HepG2 (cell line): ENCODE data around the gene CXCL8. TPM values are rescaled to one million over a fixed set of nuclear protein-coding genes. Genes with fewer than 3 reads are reported as not detected.

Source experiments
- ATAC-seq: fragments of 200-7000 bp; cut with Tn5 transposase; 3 replicates; pipeline ENCODE4 v1.9.1; 2020; ENCODE audit warnings: mild to moderate bottlenecking, moderate library complexity
- BruUV-seq: library from RNA; stranded (reverse); fragments of 400-500 nt; replicated peaks from 2 replicates; lab custom pipeline; 2021; lab: Mats Ljungman, UMichigan
- CTCF ChIA-PET: fragments of 300-600 bp; formaldehyde crosslinking; extraction: SDS; loops from one replicate; lab custom pipeline; 2021; ENCODE audit warnings: low total read pairs, inconsistent platforms, low intra/inter-chr PET ratio; lab: Yijun Ruan, JAX
- POLR2A ChIA-PET: fragments of 350-600 bp; sonication (Branson Sonifier 250); formaldehyde crosslinking; loops from one replicate; lab custom pipeline; 2020; ENCODE audit warnings: antibody characterized with exemption, inconsistent platforms; lab: Yijun Ruan, JAX
- DNase-seq: peaks from one replicate; pipeline ENCODE4 v3.0.0-alpha.2; 2015; ENCODE audit warnings: low spot score
- FAIRE-seq: peaks from 3 replicates; lab custom pipeline; 2011; peaks lifted over from hg19 to GRCh38; lab: Jason Lieb, UNC
- H2AFZ ChIP-seq: one replicate; pipeline ENCODE4 v1.6.1; 2011; ENCODE audit warnings: low read length, inconsistent platforms
- H3K27ac ChIP-seq: fragments of 300-600 bp; 3 replicates; pipeline ENCODE4 v1.8.0; 2011; ENCODE audit warnings: mixed run types, mild to moderate bottlenecking, mixed read lengths, low read length, inconsistent platforms; ENCODE audit not compliant: insufficient read depth; ENCODE audit errors: extremely low read length
- H3K27me3 ChIP-seq, 2 experiments: fragments of 200-600 bp in 1 of 2; 2 replicates in 1 of 2; 3 replicates in 1 of 2; pipeline versions ENCODE4 v1.6.0 to v1.8.0; 2011; ENCODE audit warnings: low read length in 2 of 2, mild to moderate bottlenecking in 2 of 2, moderate library complexity in 2 of 2, inconsistent platforms in 1 of 2; ENCODE audit not compliant: insufficient read depth in 2 of 2, control insufficient read depth in 1 of 2
- H3K36me3 ChIP-seq, 2 experiments: fragments of 200-600 bp in 1 of 2; replicated peaks in 1 of 2; 2 replicates in 1 of 2; 3 replicates in 1 of 2; pipeline versions ENCODE4 v1.5.1 to v1.8.0; 2011; ENCODE audit warnings: low read length in 2 of 2, inconsistent platforms in 1 of 2; ENCODE audit not compliant: insufficient read depth in 2 of 2, control insufficient read depth in 1 of 2
- H3K4me1 ChIP-seq: 2 replicates; pipeline ENCODE4 v1.5.1; 2012; ENCODE audit warnings: low read length, inconsistent platforms; ENCODE audit not compliant: insufficient read depth
- H3K4me2 ChIP-seq: 2 replicates; pipeline ENCODE4 v1.6.0; 2011; ENCODE audit warnings: low read depth, low read length, inconsistent platforms
- H3K4me3 ChIP-seq, 3 experiments: fragments of 200-600 bp in 1 of 3; sonication (generic), shearing (Covaris generic) in 1 of 3; replicated peaks in 1 of 3; 2 replicates each; pipeline ENCODE4 v1.5.1; 2011 to 2016; ENCODE audit warnings: low read length in 3 of 3, inconsistent platforms in 2 of 3, low read depth in 2 of 3, mild to moderate bottlenecking in 2 of 3, control low read depth in 1 of 3, mixed read lengths in 1 of 3; ENCODE audit not compliant: insufficient read depth in 1 of 3
- H3K79me2 ChIP-seq: one replicate; pipeline ENCODE4 v1.6.1; 2011; ENCODE audit warnings: low read length, inconsistent platforms; ENCODE audit not compliant: insufficient read depth
- H3K9ac ChIP-seq: 2 replicates; pipeline ENCODE4 v1.6.0; 2011; ENCODE audit warnings: mild to moderate bottlenecking, low read depth, low read length, inconsistent platforms; ENCODE audit not compliant: insufficient read depth
- H3K9me3 ChIP-seq: 2 replicates; pipeline ENCODE4 v1.5.1; 2012; ENCODE audit warnings: mild to moderate bottlenecking, low read length
- H4K20me1 ChIP-seq: 2 replicates; pipeline ENCODE4 v1.6.0; 2011; ENCODE audit warnings: inconsistent platforms, mild to moderate bottlenecking, low read length, moderate library complexity; ENCODE audit not compliant: insufficient read depth
- ARNTL ChIP-seq: sonication (generic); formaldehyde crosslinking; IDR thresholded peaks from 2 replicates; pipeline ENCODE4 v1.4.0; 2020; ENCODE audit warnings: mild to moderate bottlenecking, missing genetic modification reagents
- CEBPB ChIP-seq: IDR thresholded peaks from 2 replicates; pipeline ENCODE4 v1.6.1; 2011; ENCODE audit warnings: low read depth, low read length, improper control_type of control experiment, borderline replicate concordance
- MAFF ChIP-seq: IDR thresholded peaks from 2 replicates; pipeline ENCODE4 v1.6.1; 2011; ENCODE audit warnings: low read depth, low read length, improper control_type of control experiment
- MAFK ChIP-seq, 2 experiments: IDR thresholded peaks in 1 of 2; conservative IDR thresholded peaks in 1 of 2; 2 replicates each; pipeline ENCODE4 v1.6.1; 2011; ENCODE audit warnings: improper control_type of control experiment in 2 of 2, low read length in 2 of 2
- MEIS2 ChIP-seq: sonication (generic); formaldehyde crosslinking; IDR thresholded peaks from 2 replicates; pipeline ENCODE4 v1.9.0; 2021; ENCODE audit warnings: mild to moderate bottlenecking, missing genetic modification reagents
- WGBS: methylation state at CpG from one replicate; pipeline ENCODE4 v1.1.6; 2017; ENCODE audit warnings: low lambda C conversion rate; 5-methylcytosine and 5-hydroxymethylcytosine counted together
- in situ Hi-C: cut with HindIII; loops from 2 replicates; pipeline ENCODE4 v1.10.0; 2017; ENCODE audit warnings: low pct_unique_long_range_greater_than_20kb; ENCODE audit not compliant: extremely low pct_ligation_motif_present
- intact Hi-C: fragments of 100-400 bp; cut with micrococcal nuclease; formaldehyde crosslinking; loops from one replicate; pipeline ENCODE4 v1.10.0; 2022; ENCODE audit not compliant: unreplicated experiment
- polyA plus RNA-seq, 8 experiments: library from polyadenylated mRNA; depleted of rRNA in 3 of 8; stranded (reverse) in 7 of 8; unstranded in 1 of 8; fragments of >200 nt; fragmentation: Illumina TruSeq in 4 of 8; extraction: Trizol in 4 of 8; gene quantifications; 2 replicates each; pipeline versions ENCODE4 v1.2.1 to v1.2.3, GENCODE V29; 2011 to 2016; ENCODE audit warnings: low read depth in 4 of 8, missing spikeins in 1 of 8, mixed read lengths in 1 of 8; ENCODE audit not compliant: insufficient read depth in 1 of 8
- total RNA-seq, 5 experiments: library from RNA; depleted of rRNA; stranded (reverse); fragments of >200 nt; fragmentation: Illumina TruSeq; extraction: Trizol; gene quantifications; 2 replicates each; pipeline ENCODE4 v1.2.3, GENCODE V29; 2016; ENCODE audit warnings: low read depth in 1 of 5

CXCL8 gene
- total and polyA plus RNA-seq, 2 of the 13 experiments (the other 11 are each of a cell fraction or from before 2014, with no cell fraction given), result 1.8 to 7.8 TPM

DNA sequence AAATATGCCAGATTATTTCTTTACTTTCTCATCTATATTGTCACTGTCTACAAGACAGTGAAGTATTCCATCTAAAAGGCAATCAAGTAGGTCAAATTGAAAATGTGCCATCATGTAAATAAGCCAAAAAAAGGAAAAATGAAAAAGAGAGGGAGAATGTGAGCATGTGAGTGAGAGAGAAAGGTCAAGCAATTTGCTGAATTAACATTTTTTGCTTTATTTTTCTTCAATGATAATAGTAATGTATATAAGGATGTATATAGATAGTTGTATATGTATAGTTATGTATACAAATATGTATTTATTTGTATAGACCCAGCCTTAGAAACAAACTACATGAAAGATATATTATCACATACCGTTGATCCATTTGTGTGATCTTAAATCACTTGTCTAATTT, 11.5 kb downstream of the CXCL8 start:
- in situ Hi-C loops, result no loop called here

DNA sequence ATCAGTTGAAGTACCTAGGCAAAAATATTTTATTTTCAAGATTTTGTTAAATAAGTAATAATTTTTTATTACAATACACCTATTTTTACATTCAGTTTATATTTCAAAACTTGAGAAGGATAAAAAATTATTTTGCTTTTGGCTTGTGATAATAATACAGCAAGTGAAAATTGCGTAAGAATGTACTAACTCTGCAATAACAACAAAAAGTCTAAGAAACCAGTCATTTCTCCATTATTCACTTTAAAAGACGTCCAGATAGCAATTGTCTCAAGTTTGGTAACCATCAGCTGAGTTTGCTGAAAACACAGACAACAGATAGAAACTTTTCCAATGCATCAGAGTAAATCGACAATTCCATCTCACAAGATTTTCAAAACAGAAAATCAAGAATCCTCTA, 12.1 kb downstream of the CXCL8 start:
- Histone ChIP-seq H3K36me3 (no peaks in the 10 kb centered on the region), H3K9me3 (no peaks in the 10 kb centered on the region), H3K4me2 (no peak overlapping the region), H4K20me1 (no peaks in the 10 kb centered on the region), H3K4me3 (no peak overlapping the region), H3K27ac (no peak overlapping the region), H3K27me3 (no peaks in the 10 kb centered on the region; a peak in 1 of 5 replicates), H3K9ac (no peak overlapping the region), H3K4me1 (no peaks in the 10 kb centered on the region), H3K79me2 (no peaks in the 10 kb centered on the region), H2AFZ (no peak overlapping the region)
- BruUV-seq, result no TSS peak
- in situ Hi-C loops, result no loop called here
- WGBS, result 6% methylated on average over 3 of the region's 3 CpGs
- intact Hi-C loops, result no loop called here
- peak; percentile 37; the same call in 1 of the 2 replicates for TF ChIP-seq CEBPB
- no peak for TF ChIP-seq ARNTL (CRISPR knock-in tag)
- ATAC-seq (no peak), DNase-seq (no peak), FAIRE-seq (no peak)
- CTCF ChIA-PET, result no interaction called here
- POLR2A ChIA-PET, result no interaction called here

More for the DNA sequence above, 11.5 kb downstream of the CXCL8 start:
- no peak overlapping the region for H2AFZ ChIP-seq
- H3K27ac ChIP-seq, result no peak overlapping the region
- H3K9ac ChIP-seq, result no peak overlapping the region
- no peak overlapping the region for H3K4me3 ChIP-seq
- H3K79me2 ChIP-seq, result no peaks in the 10 kb centered on the region
- no peaks in the 10 kb centered on the region for H4K20me1 ChIP-seq
- no peak for ATAC-seq
- POLR2A ChIA-PET, result no interaction called here
- CTCF ChIA-PET, result no interaction called here
- H3K4me1 ChIP-seq, result no peaks in the 10 kb centered on the region
- intact Hi-C loops, result no loop called here
- 3% methylated on average over 1 of the region's 1 CpG for WGBS
- H3K9me3 ChIP-seq, result no peaks in the 10 kb centered on the region
- BruUV-seq, result no TSS peak
- TF ChIP-seq MEIS2 (CRISPR knock-in tag), result no peak
- TF ChIP-seq MAFK (conservative IDR thresholded peaks at IDR 0.05 in 1 of 2, IDR thresholded peaks at IDR 0.05 in 1 of 2; ENCODE audit: low read length in 2 of 2), result peak; percentile 66 to 71
- peak; percentile 61; the same call in 1 of the 2 replicates for TF ChIP-seq MAFF
- H3K4me2 ChIP-seq, result no peak overlapping the region
- no peaks in the 10 kb centered on the region; a peak in 1 of 5 replicates for H3K27me3 ChIP-seq
- no peak for FAIRE-seq
- DNase-seq, result no peak
- H3K36me3 ChIP-seq, result no peaks in the 10 kb centered on the region
